OCI-LY3 (cell line): ENCODE data around the gene ACTG1.

Experiments
- EZH2phosphoT487 ChIP-seq: fragments of 200-600 bp; shearing (Covaris generic); IDR thresholded peaks from 2 replicates; pipeline ENCODE4 v1.6.1; 2018; ENCODE audit warnings: antibody characterized with exemption, mixed run types, low read depth
- TF ChIP-seq, protein P1 (sequence below): fragments of 200-600, 300-600 bp; sonication (generic); IDR thresholded peaks from 2 replicates; pipeline ENCODE4 v1.5.1; 2014; ENCODE audit warnings: antibody characterized with exemption, low read length, low read depth

DNA sequence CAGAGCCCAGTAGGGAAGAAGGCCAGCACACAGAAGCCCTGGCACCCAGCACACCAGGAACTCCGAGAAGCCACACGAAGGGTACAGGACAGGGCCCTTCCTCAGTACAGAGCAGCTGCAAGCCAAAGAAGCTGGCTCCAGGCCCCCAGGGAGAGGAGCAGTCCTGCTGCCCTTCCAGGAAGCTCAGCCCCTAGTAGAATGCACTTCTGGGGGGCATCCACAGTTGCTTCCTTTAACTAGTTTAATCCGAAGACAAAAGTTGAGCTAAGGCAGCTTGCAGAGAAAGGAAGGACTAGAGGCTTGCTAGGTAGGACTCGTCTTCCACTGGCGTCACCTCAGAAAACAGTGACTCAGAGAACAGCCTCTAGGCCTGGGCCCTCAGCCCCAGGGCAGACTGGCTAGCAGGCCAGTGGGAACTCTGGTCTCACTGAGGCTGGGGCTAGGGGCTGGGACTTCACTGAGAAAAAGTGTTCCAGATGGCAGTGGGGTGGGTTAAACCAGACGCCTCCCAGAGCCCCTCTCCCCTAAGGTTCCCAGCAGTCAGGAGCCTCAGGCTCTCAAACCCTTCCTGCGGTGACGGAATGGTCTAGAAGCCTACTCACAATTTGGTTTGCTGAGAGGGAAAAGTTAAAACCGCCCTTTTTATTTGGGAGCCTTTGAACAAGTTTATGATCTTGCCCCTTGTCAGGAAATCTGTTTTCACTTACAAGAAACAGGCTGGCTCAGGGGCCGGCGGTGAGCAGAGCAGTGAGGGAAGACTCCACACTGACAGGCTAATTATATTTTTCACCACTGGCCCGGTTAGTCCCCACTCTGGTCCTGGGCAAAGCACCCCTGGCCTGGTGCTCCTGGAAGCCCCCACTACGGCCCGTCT lies 41.4 kb downstream of the ACTG1 start:
- no peak for TF ChIP-seq EZH2phosphoT487
- TF ChIP-seq, protein P1, sequence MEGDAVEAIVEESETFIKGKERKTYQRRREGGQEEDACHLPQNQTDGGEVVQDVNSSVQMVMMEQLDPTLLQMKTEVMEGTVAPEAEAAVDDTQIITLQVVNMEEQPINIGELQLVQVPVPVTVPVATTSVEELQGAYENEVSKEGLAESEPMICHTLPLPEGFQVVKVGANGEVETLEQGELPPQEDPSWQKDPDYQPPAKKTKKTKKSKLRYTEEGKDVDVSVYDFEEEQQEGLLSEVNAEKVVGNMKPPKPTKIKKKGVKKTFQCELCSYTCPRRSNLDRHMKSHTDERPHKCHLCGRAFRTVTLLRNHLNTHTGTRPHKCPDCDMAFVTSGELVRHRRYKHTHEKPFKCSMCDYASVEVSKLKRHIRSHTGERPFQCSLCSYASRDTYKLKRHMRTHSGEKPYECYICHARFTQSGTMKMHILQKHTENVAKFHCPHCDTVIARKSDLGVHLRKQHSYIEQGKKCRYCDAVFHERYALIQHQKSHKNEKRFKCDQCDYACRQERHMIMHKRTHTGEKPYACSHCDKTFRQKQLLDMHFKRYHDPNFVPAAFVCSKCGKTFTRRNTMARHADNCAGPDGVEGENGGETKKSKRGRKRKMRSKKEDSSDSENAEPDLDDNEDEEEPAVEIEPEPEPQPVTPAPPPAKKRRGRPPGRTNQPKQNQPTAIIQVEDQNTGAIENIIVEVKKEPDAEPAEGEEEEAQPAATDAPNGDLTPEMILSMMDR, result no peak
